Motor neuron (in vitro differentiated cells): Measurements from ENCODE around the gene HP. TPM values are rescaled to one million over a fixed set of nuclear protein-coding genes. Genes with fewer than 3 reads are reported as not detected.
"Not testable (repeated sequence)": the region's sequence is repeated elsewhere in the genome, so short reads cannot be mapped to it uniquely, and the experiment has no call there.

Experiments used
- ATAC-seq, 8 experiments: fragments of 200-7000 bp; cut with Tn5 transposase; replicated peaks in 6 of 8; 2 replicates each; pipeline ENCODE4 v1.8.0; 2021; ENCODE audit warnings: mild to moderate bottlenecking in 8 of 8, moderate library complexity in 8 of 8
- H3K27ac ChIP-seq, 2 donors: fragments of 250-450 bp; sonication (Bioruptor Pico); 2 replicates each; pipeline ENCODE4 v1.9.0; 2021; ENCODE audit warnings: antibody characterized with exemption in 2 of 2, mild to moderate bottlenecking in 2 of 2, moderate library complexity in 1 of 2
- H3K4me1 ChIP-seq, 2 donors: fragments of 250-450 bp; sonication (Bioruptor Pico); replicated peaks in 1 of 2; 2 replicates each; pipeline ENCODE4 v1.6.1; 2021; ENCODE audit warnings: antibody characterized with exemption in 2 of 2, mild to moderate bottlenecking in 2 of 2, moderate library complexity in 1 of 2
- H3K4me3 ChIP-seq, 5 donors: fragments of 250-450 bp; sonication (Bioruptor Pico); 2 replicates each; pipeline ENCODE4 v1.9.0; 2021; ENCODE audit warnings: antibody characterized with exemption in 5 of 5, mild to moderate bottlenecking in 5 of 5, moderate library complexity in 4 of 5
- WGBS, 10 experiments: fragments of 450-650 bp; shearing (Covaris generic); methylation state at CpG; one replicate each; pipeline ENCODE4 v1.0.0; 2022; 5-methylcytosine and 5-hydroxymethylcytosine counted together
- in situ Hi-C, 9 experiments: fragments of 400-800 bp; cut with MboI; loops; one replicate each; pipeline ENCODE4 v1.15.0; 2021; ENCODE audit warnings: low sequenced_read_pairs in 9 of 9, low pct_unique_long_range_greater_than_20kb in 2 of 9; ENCODE audit not compliant: unreplicated experiment in 9 of 9
- total RNA-seq, 8 experiments: library from RNA; unstranded; fragments of 300-600 nt; gene quantifications; 2 replicates each; pipeline versions ENCODE4 v1.2.3 to v1.2.4, GENCODE V29; 2022

HP gene
- total RNA-seq, 8 experiments from 2014 or later, result 0.50 to 107 (median 1.1) TPM

GRCh38 chr16:72049110-72049509, 5.2 kb upstream of the HP start:
- in situ Hi-C loops, result no loop called here
- Histone ChIP-seq H3K4me3 (no peak overlapping the region), H3K27ac (no peak overlapping the region), H3K4me1 (no peaks in the 10 kb centered on the region)
- ATAC-seq, result no peak

- 0 to 100% (median 70%) methylated on average over 1 to 4 of the region's 4 CpGs; no CpG with 5 or more reads in 1 of the 10 experiments for WGBS, 10 experiments
These were observed 3.4 kb upstream of the HP start for GRCh38 chr16:72050769-72051464.

GRCh38 chr16:72051818-72052217, 2.5 kb upstream of the HP start:
- 3 to 97% (median 79%) methylated on average over 2 of the region's 2 CpGs for WGBS, 10 experiments
- Histone ChIP-seq H3K27ac (no peak overlapping the region), H3K4me3 (no peak overlapping the region), H3K4me1 (no peaks in the 10 kb centered on the region)
- in situ Hi-C loops, result no loop called here
- no peak for ATAC-seq

More at GRCh38 chr16:72050769-72051464, 3.4 kb upstream of the HP start:
- in situ Hi-C loops, result no loop called here
- H3K27ac ChIP-seq, result no peak overlapping the region
- ATAC-seq, result no peak
- no peaks in the 10 kb centered on the region for H3K4me1 ChIP-seq
- no peak overlapping the region for H3K4me3 ChIP-seq

GRCh38 chr16:72055911-72056310, 1.6 kb downstream of the HP start:
- Histone ChIP-seq H3K4me3 (no peak overlapping the region), H3K27ac (no peak overlapping the region), H3K4me1 (no peaks in the 10 kb centered on the region)
- 58 to 100% (median 75%) methylated on average over 1 to 4 of the region's 4 CpGs; no CpG with 5 or more reads in 5 of the 10 experiments for WGBS, 10 experiments
- ATAC-seq, result no peak
- in situ Hi-C loops, result no loop called here

GRCh38 chr16:72057313-72057712, 3.0 kb downstream of the HP start:
- H3K27ac ChIP-seq, in situ Hi-C loops, ATAC-seq, H3K4me3 ChIP-seq, H3K4me1 ChIP-seq: not testable (repeated sequence)
- WGBS, 10 experiments, result no CpG with 5 or more reads among the region's 6 CpGs

GRCh38 chr16:72059060-72059459, 4.8 kb downstream of the HP start:
- H3K4me1 ChIP-seq, H3K4me3 ChIP-seq, ATAC-seq, in situ Hi-C loops, H3K27ac ChIP-seq: not testable (repeated sequence)
- WGBS, 10 experiments, result 17 to 93% (median 63%) methylated on average over 1 to 4 of the region's 7 CpGs; no CpG with 5 or more reads in 5 of the 10 experiments

GRCh38 chr16:72060405-72060804, 6.1 kb downstream of the HP start:
- Histone ChIP-seq H3K4me1 (no peaks in the 10 kb centered on the region), H3K4me3 (no peak overlapping the region), H3K27ac (no peak overlapping the region)
- ATAC-seq, result no peak
- WGBS, 10 experiments, result 0 to 100% (median 60%) methylated on average over 1 to 2 of the region's 9 CpGs; no CpG with 5 or more reads in 5 of the 10 experiments
- in situ Hi-C loops, result no loop called here

GRCh38 chr16:72061564-72061963, 7.3 kb downstream of the HP start:
- in situ Hi-C loops, result no loop called here

GRCh38 chr16:72064361-72064894, 10.1 kb downstream of the HP start:
- 43 to 100% (median 90%) methylated on average over 1 to 9 of the region's 10 CpGs for WGBS, 10 experiments
- Histone ChIP-seq H3K27ac (no peak overlapping the region), H3K4me1 (no peaks in the 10 kb centered on the region), H3K4me3 (no peak overlapping the region)
- ATAC-seq, result no peak
- in situ Hi-C loops, result no loop called here

More at GRCh38 chr16:72061564-72061963, 7.3 kb downstream of the HP start:
- Histone ChIP-seq H3K4me1 (no peaks in the 10 kb centered on the region), H3K27ac (no peak overlapping the region), H3K4me3 (no peak overlapping the region)
- 20 to 100% (median 50%) methylated on average over 1 of the region's 1 CpG; no CpG with 5 or more reads in 7 of the 10 experiments for WGBS, 10 experiments
- ATAC-seq, result no peak

GRCh38 chr16:72066747-72067146, 12.4 kb downstream of the HP start:
- no peaks in the 10 kb centered on the region for H3K4me1 ChIP-seq
- in situ Hi-C loops, result no loop called here
- ATAC-seq, result peak in 3 of 8 experiments; percentile 54 to 61 (median 57)
- H3K27ac ChIP-seq, result no peak overlapping the region
- H3K4me3 ChIP-seq, result no peak overlapping the region
- 0 to 14% (median 5%) methylated on average over 1 of the region's 1 CpG; no CpG with 5 or more reads in 2 of the 10 experiments for whole genome bisulfite sequencing, 10 experiments

- H3K4me1 ChIP-seq, result peaks cover 8 to 11% of the 10 kb centered on the region in 2 donors
- in situ Hi-C loops, result no loop called here
- no peak overlapping the region for H3K27ac ChIP-seq
- 68 to 100% (median 89%) methylated on average over 1 to 4 of the region's 4 CpGs; no CpG with 5 or more reads in 1 of the 10 experiments for WGBS, 10 experiments
- H3K4me3 ChIP-seq, result no peak overlapping the region
- ATAC-seq, result no peak
These were observed 14.6 kb downstream of the HP start for GRCh38 chr16:72068930-72069329.

- 32 to 93% (median 58%) methylated on average over 3 to 12 of the region's 12 CpGs for WGBS, 10 experiments
- Histone ChIP-seq H3K27ac (peak overlapping the region in 1 of 2 donors; percentile 41), H3K4me1 (peaks cover 8 to 11% of the 10 kb centered on the region in 2 donors), H3K4me3 (no peak overlapping the region)
- in situ Hi-C loops, result no loop called here
- ATAC-seq, result peak in 6 of 8 experiments; percentile 32 to 87 (median 66)
These were observed 18.4 kb downstream of the HP start for GRCh38 chr16:72072514-72073342.

GRCh38 chr16:72073560-72074230, 19.4 kb downstream of the HP start:
- ATAC-seq, result peak in 2 of 8 experiments; percentile 10 to 35
- no peak overlapping the region for H3K4me3 ChIP-seq
- H3K27ac ChIP-seq, result no peak overlapping the region
- H3K4me1 ChIP-seq, result peaks cover 8 to 11% of the 10 kb centered on the region in 2 donors
- in situ Hi-C loops, result no loop called here
- 39 to 94% (median 83%) methylated on average over 1 to 5 of the region's 8 CpGs; no CpG with 5 or more reads in 6 of the 10 experiments for WGBS, 10 experiments
